Thyroid gland (tissue), 4 donors: ENCODE results near the gene SLC38A11. TPM values are rescaled to one million over a fixed set of nuclear protein-coding genes. Genes with fewer than 3 reads are reported as not detected.

Experiments
- DNase-seq, 2 donors: peaks; one replicate each; pipeline ENCODE4 v3.0.0-alpha.2; 2019
- H3K27ac ChIP-seq, 3 donors: fragments of 200-600 bp; sonication (generic); 1 replicate in 2 of 3; 2 replicates in 1 of 3; pipeline ENCODE4 v1.5.1; 2016 to 2019; ENCODE audit warnings: mild to moderate bottlenecking in 1 of 3, moderate library complexity in 1 of 3
- H3K27me3 ChIP-seq: fragments of 200-600 bp; sonication (generic); one replicate; pipeline ENCODE4 v1.5.1; 2019
- H3K36me3 ChIP-seq, 2 donors: fragments of 200-600 bp; sonication (generic); one replicate each; pipeline ENCODE4 v1.5.1; 2016 to 2019
- H3K4me1 ChIP-seq, 2 donors: fragments of 200-600 bp; sonication (generic); one replicate each; pipeline ENCODE4 v1.5.1; 2017 to 2019
- H3K4me3 ChIP-seq, 3 donors: fragments of 200-600 bp; sonication (generic); replicated peaks in 1 of 3; 1 replicate in 2 of 3; 2 replicates in 1 of 3; pipeline ENCODE4 v1.5.1; 2016; ENCODE audit warnings: mild to moderate bottlenecking in 1 of 3
- H3K9me3 ChIP-seq: fragments of 200-600 bp; sonication (generic); one replicate; pipeline ENCODE4 v1.5.1; 2017
- CTCF ChIP-seq, 6 experiments: fragments of 200-600 bp in 3 of 6; fragments of 450-650 bp in 3 of 6; sonication (generic) in 3 of 6; IDR thresholded peaks; one replicate each; pipeline ENCODE4 v1.5.1; 2016 to 2019; ENCODE audit warnings: antibody characterized with exemption in 6 of 6, mild to moderate bottlenecking in 2 of 6, inconsistent platforms in 1 of 6, moderate library complexity in 1 of 6
- POLR2A ChIP-seq, 2 donors: fragments of 450-650 bp; IDR thresholded peaks; one replicate each; pipeline ENCODE4 v1.6.1; 2017; ENCODE audit warnings: antibody characterized with exemption in 2 of 2, mild to moderate bottlenecking in 2 of 2, moderate library complexity in 1 of 2
- WGBS, 2 donors: methylation state at CpG; one replicate each; pipeline ENCODE4 v1.1.5; 2017; 5-methylcytosine and 5-hydroxymethylcytosine counted together
- intact Hi-C: fragments of 100-400 bp; cut with DNase I; formaldehyde crosslinking; loops from one replicate; pipeline ENCODE4 v1.15.1; 2023
- total RNA-seq, 4 donors: library from RNA; depleted of rRNA; stranded (reverse); fragments of >200 nt; gene quantifications; one replicate each; pipeline ENCODE4 v1.2.3, GENCODE V29; 2016

Gene SLC38A11
- total RNA-seq, 4 donors from 2014 or later = 1.2 to 3.7 TPM; not detected in 2

DNA sequence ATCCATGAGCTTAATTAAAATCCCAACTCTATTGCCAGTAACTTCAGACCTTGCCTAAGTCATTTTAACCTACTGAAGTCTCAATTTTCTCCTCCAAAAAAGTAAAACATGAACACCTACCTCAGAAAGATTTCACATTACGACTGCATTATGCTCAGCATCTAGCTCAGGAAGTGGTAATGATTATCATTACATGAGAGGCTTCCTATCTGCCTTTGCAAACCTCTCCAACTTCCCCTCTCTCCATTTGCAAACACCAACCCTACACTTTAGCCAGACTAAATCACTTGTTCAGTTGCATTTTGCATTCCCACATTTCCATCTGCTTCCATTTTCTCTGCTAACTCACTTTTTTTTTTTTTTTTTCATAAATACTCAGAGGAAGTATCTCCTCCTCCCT lies 6.8 kb downstream of the SLC38A11 start:
- no peaks in the 10 kb centered on the region for H3K4me1 ChIP-seq
- H3K27me3 ChIP-seq = no peaks in the 10 kb centered on the region
- no peak overlapping the region for H3K4me3 ChIP-seq
- DNase-seq = no peak
- 79 to 82% methylated on average over 1 of the region's 1 CpG for WGBS, 2 donors
- H3K9me3 ChIP-seq = no peaks in the 10 kb centered on the region
- TF ChIP-seq CTCF (IDR thresholded peaks at IDR 0.05) = no peak
- TF ChIP-seq POLR2A (IDR thresholded peaks at IDR 0.05) = no peak
- no peak overlapping the region for H3K27ac ChIP-seq
- intact Hi-C loops = no loop called here
- H3K36me3 ChIP-seq = no peaks in the 10 kb centered on the region

- TF ChIP-seq POLR2A (IDR thresholded peaks at IDR 0.05) (no peak), CTCF (IDR thresholded peaks at IDR 0.05) (no peak)
- no peak for DNase-seq
- intact Hi-C loops = no loop called here
- no peak overlapping the region for H3K4me3 ChIP-seq
- H3K27me3 ChIP-seq = no peaks in the 10 kb centered on the region
- 85 to 97% methylated on average over 7 of the region's 7 CpGs for WGBS, 2 donors
- no peaks in the 10 kb centered on the region for H3K9me3 ChIP-seq
- H3K27ac ChIP-seq = no peak overlapping the region
- H3K4me1 ChIP-seq = no peaks in the 10 kb centered on the region
- H3K36me3 ChIP-seq = no peaks in the 10 kb centered on the region
These were observed 8.0 kb downstream of the SLC38A11 start for GRCh38 chr2:164947281-164947680.

- no peaks in the 10 kb centered on the region for H3K27me3 ChIP-seq
- H3K9me3 ChIP-seq = no peaks in the 10 kb centered on the region
- H3K4me1 ChIP-seq = no peaks in the 10 kb centered on the region
- TF ChIP-seq POLR2A (IDR thresholded peaks at IDR 0.05) = no peak
- TF ChIP-seq CTCF (IDR thresholded peaks at IDR 0.05) = no peak
- intact Hi-C loops = no loop called here
- no peak overlapping the region for H3K27ac ChIP-seq
- no peaks in the 10 kb centered on the region for H3K36me3 ChIP-seq
- WGBS, 2 donors = 86% methylated on average over 1 of the region's 1 CpG
- DNase-seq = no peak
- H3K4me3 ChIP-seq = no peak overlapping the region
These were observed 12.0 kb downstream of the SLC38A11 start for GRCh38 chr2:164943289-164943688.

DNA sequence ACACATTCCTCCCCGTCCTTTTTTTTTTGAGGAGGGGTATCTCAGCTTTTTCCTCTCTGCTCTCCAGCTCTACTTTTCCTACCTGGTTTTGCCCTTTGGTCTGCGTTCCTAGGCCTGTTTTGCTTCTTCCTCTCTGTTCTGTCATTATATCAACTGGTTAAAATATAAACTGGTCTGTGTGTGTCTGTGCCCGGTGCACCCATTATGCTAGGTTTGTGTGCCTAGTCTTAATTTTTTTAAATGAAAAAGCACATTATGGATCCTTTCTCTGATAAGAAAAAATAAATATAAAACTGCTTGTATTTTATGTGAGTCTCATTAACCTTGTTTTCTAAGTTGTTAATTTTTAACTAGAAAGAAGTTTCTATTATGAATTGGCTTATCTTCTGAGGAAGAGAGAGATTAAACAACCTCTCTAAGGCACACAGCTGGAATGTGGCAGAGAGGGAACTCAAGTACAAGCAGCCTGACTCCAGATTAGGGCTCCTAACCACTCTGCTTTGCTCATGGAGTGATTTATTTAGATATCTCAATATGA lies 17.4 kb downstream of the SLC38A11 start:
- H3K4me3 ChIP-seq = no peak overlapping the region
- no peak overlapping the region for H3K27ac ChIP-seq
- intact Hi-C loops = no loop called here
- H3K36me3 ChIP-seq = no peaks in the 10 kb centered on the region
- TF ChIP-seq CTCF (IDR thresholded peaks at IDR 0.05) (no peak), POLR2A (IDR thresholded peaks at IDR 0.05) (no peak)
- H3K4me1 ChIP-seq = no peaks in the 10 kb centered on the region
- DNase-seq = no peak
- H3K27me3 ChIP-seq = no peaks in the 10 kb centered on the region
- WGBS, 2 donors = 68 to 84% methylated on average over 3 of the region's 3 CpGs
- H3K9me3 ChIP-seq = no peaks in the 10 kb centered on the region

- H3K27ac ChIP-seq = no peak overlapping the region
- intact Hi-C loops = no loop called here
- no peaks in the 10 kb centered on the region for H3K27me3 ChIP-seq
- TF ChIP-seq CTCF (IDR thresholded peaks at IDR 0.05) (no peak), POLR2A (IDR thresholded peaks at IDR 0.05) (no peak)
- no peaks in the 10 kb centered on the region for H3K4me1 ChIP-seq
- WGBS, 2 donors = 87 to 90% methylated on average over 5 of the region's 5 CpGs
- DNase-seq = no peak
- no peak overlapping the region for H3K4me3 ChIP-seq
- no peaks in the 10 kb centered on the region for H3K36me3 ChIP-seq
- H3K9me3 ChIP-seq = no peaks in the 10 kb centered on the region
These were observed 19.9 kb downstream of the SLC38A11 start for GRCh38 chr2:164935118-164936101.
